Spleen (tissue), 11 donors: ENCODE data around the gene TENM3. TPM values are rescaled to one million over a fixed set of nuclear protein-coding genes. Genes with fewer than 3 reads are reported as not detected.

Experiments
- DNase-seq: peaks from one replicate; pipeline ENCODE4 v3.0.0-alpha.2; 2020
- H3K27ac ChIP-seq, 8 donors: fragments of 200-600 bp; sonication (generic) in 7 of 8; 1 replicate in 4 of 8; 2 replicates in 4 of 8; pipeline versions ENCODE4 v1.5.0 to v1.8.0; 2016 to 2021; ENCODE audit warnings: inconsistent platforms in 4 of 8, mild to moderate bottlenecking in 4 of 8, moderate library complexity in 1 of 8
- H3K27me3 ChIP-seq, 7 donors: fragments of 200-600 bp; sonication (generic) in 6 of 7; replicated peaks in 1 of 7; 1 replicate in 4 of 7; 2 replicates in 3 of 7; pipeline versions ENCODE4 v1.5.0 to v1.8.0; 2016 to 2021; ENCODE audit warnings: inconsistent platforms in 3 of 7, mild to moderate bottlenecking in 1 of 7
- H3K36me3 ChIP-seq, 6 donors: fragments of 200-600 bp; sonication (generic) in 5 of 6; 1 replicate in 4 of 6; 2 replicates in 2 of 6; pipeline versions ENCODE4 v1.5.0 to v1.8.0; 2016 to 2021; ENCODE audit warnings: inconsistent platforms in 2 of 6
- H3K4me1 ChIP-seq, 6 donors: fragments of 200-600 bp; sonication (generic) in 5 of 6; 1 replicate in 3 of 6; 2 replicates in 3 of 6; pipeline versions ENCODE4 v1.5.0 to v1.8.0; 2016 to 2021; ENCODE audit warnings: inconsistent platforms in 3 of 6
- H3K4me3 ChIP-seq, 8 donors: fragments of 200-600 bp; sonication (generic) in 7 of 8; 1 replicate in 4 of 8; 2 replicates in 4 of 8; pipeline versions ENCODE4 v1.5.0 to v1.8.0; 2016 to 2021; ENCODE audit warnings: inconsistent platforms in 4 of 8, mild to moderate bottlenecking in 4 of 8, moderate library complexity in 2 of 8
- H3K9me3 ChIP-seq, 8 donors: fragments of 200-600 bp; sonication (generic) in 7 of 8; 1 replicate in 4 of 8; 2 replicates in 4 of 8; pipeline versions ENCODE4 v1.5.0 to v1.8.0; 2016 to 2021; ENCODE audit warnings: inconsistent platforms in 4 of 8
- CTCF ChIP-seq, 11 experiments: fragments of 200-600 bp in 7 of 11; fragments of 450-650 bp in 4 of 11; sonication (generic) in 4 of 11; IDR thresholded peaks in 8 of 11; conservative IDR thresholded peaks in 3 of 11; 1 replicate in 7 of 11; 2 replicates in 4 of 11; pipeline versions ENCODE4 v1.4.0 to v1.8.0; 2016 to 2021; ENCODE audit warnings: antibody characterized with exemption in 11 of 11, inconsistent platforms in 4 of 11, mild to moderate bottlenecking in 1 of 11
- POLR2A ChIP-seq, 3 donors: fragments of 450-650 bp; IDR thresholded peaks; one replicate each; pipeline ENCODE4 v1.5.1; 2017; ENCODE audit warnings: antibody characterized with exemption in 3 of 3, mild to moderate bottlenecking in 1 of 3
- POLR2AphosphoS5 ChIP-seq, 3 donors: sonication (generic); formaldehyde crosslinking; IDR thresholded peaks; one replicate each; pipeline ENCODE4 v1.5.1; 2017; ENCODE audit warnings: antibody characterized with exemption in 3 of 3
- WGBS, 5 donors: extraction: QIAGEN DNeasy Blood & Tissue Kit in 3 of 5; methylation state at CpG; one replicate each; pipeline versions ENCODE4 v1.1.5 to v1.1.7; 2013 to 2018; 5-methylcytosine and 5-hydroxymethylcytosine counted together
- intact Hi-C: fragments of 100-400 bp; cut with DNase I; formaldehyde crosslinking; loops from one replicate; pipeline ENCODE4 v1.15.0; 2023; ENCODE audit warnings: low total_unique reads
- polyA plus RNA-seq, 3 donors: library from polyadenylated mRNA; stranded (reverse); fragments of 200-250 nt; gene quantifications; one replicate each; pipeline ENCODE4 v1.2.1, GENCODE V29; 2013
- total RNA-seq, 7 donors: library from RNA; depleted of rRNA in 3 of 7; stranded (reverse); fragments of >200 nt in 3 of 7; fragmentation: NEBNext Ultra II Directional in 4 of 7; extraction: Animal tissue kit (Norgen Biotek cat#: 25700) in 4 of 7; gene quantifications; one replicate each; pipeline versions ENCODE4 v1.1.0 to v1.2.1, GENCODE V29; 2016 to 2021
- donor health status: healthy with polysubstance abuse.
- donor health status: DM: no; HTN: no; CAD: no; lungs with moderate emphysema.
- donor health status: DM: no; HTN: no; CAD: no.
- donor health status: Bipolar disorder and iron deficiency.
- donor health status: healthy.
- donor health status: DM: no; HTN: no; CAD: no.
- donor health status: DM: yes; HTN: yes; CAD: no.

TENM3 gene
- total and polyA plus RNA-seq, 10 donors = 0.37 to 45.6 (median 17.7) TPM

- WGBS, 5 donors = 83 to 88% (median 88%) methylated on average over 26 of the region's 26 CpGs
- intact Hi-C loops = no loop called here
- no peak for DNase-seq
- Histone ChIP-seq H3K9me3 (peaks cover 0 to 3% (median 0%) of the 10 kb centered on the region in 8 donors), H3K4me1 (no peaks in the 10 kb centered on the region), H3K4me3 (no peak overlapping the region), H3K27me3 (peaks cover 0 to 56% (median 0%) of the 10 kb centered on the region in 7 donors), H3K36me3 (no peaks in the 10 kb centered on the region), H3K27ac (no peak overlapping the region)
- TF ChIP-seq POLR2AphosphoS5 (IDR thresholded peaks at IDR 0.05) = no peak
- no peak for TF ChIP-seq POLR2A (IDR thresholded peaks at IDR 0.05)
- no peak for TF ChIP-seq CTCF (IDR thresholded peaks at IDR 0.05 in 8 of 11, conservative IDR thresholded peaks at IDR 0.05 in 3 of 11)
Observed at GRCh38 chr4:182835006-182835740, 592.0 kb downstream of the TENM3 start.

GRCh38 chr4:182837831-182838230 is 594.6 kb downstream of the TENM3 start:
- no peak for DNase-seq
- no peaks in the 10 kb centered on the region for H3K4me1 ChIP-seq
- no peaks in the 10 kb centered on the region for H3K36me3 ChIP-seq
- 76 to 97% (median 84%) methylated on average over 12 of the region's 12 CpGs for WGBS, 5 donors
- TF ChIP-seq POLR2A (IDR thresholded peaks at IDR 0.05) = no peak
- TF ChIP-seq POLR2AphosphoS5 (IDR thresholded peaks at IDR 0.05) = no peak
- TF ChIP-seq CTCF (IDR thresholded peaks at IDR 0.05 in 8 of 11, conservative IDR thresholded peaks at IDR 0.05 in 3 of 11) = no peak
- intact Hi-C loops = no loop called here
- no peaks in the 10 kb centered on the region for H3K9me3 ChIP-seq
- no peak overlapping the region for H3K27ac ChIP-seq
- H3K27me3 ChIP-seq = peaks cover 0 to 58% (median 0%) of the 10 kb centered on the region in 7 donors
- H3K4me3 ChIP-seq = no peak overlapping the region

GRCh38 chr4:182838535-182838934 is 595.3 kb downstream of the TENM3 start:
- peaks cover 0 to 62% (median 0%) of the 10 kb centered on the region in 7 donors for H3K27me3 ChIP-seq
- no peak overlapping the region for H3K27ac ChIP-seq
- no peaks in the 10 kb centered on the region for H3K9me3 ChIP-seq
- TF ChIP-seq POLR2AphosphoS5 (IDR thresholded peaks at IDR 0.05) (no peak), POLR2A (IDR thresholded peaks at IDR 0.05) (no peak), CTCF (IDR thresholded peaks at IDR 0.05 in 8 of 11, conservative IDR thresholded peaks at IDR 0.05 in 3 of 11) (no peak)
- no peaks in the 10 kb centered on the region for H3K4me1 ChIP-seq
- intact Hi-C loops = no loop called here
- 82 to 92% (median 86%) methylated on average over 10 of the region's 10 CpGs for WGBS, 5 donors
- no peak for DNase-seq
- no peaks in the 10 kb centered on the region for H3K36me3 ChIP-seq
- H3K4me3 ChIP-seq = no peak overlapping the region

- no peak for DNase-seq
- intact Hi-C loops = no loop called here
- WGBS, 5 donors = 91 to 92% (median 92%) methylated on average over 5 to 9 of the region's 9 CpGs
- Histone ChIP-seq H3K27me3 (peaks cover 0 to 69% (median 0%) of the 10 kb centered on the region in 7 donors), H3K36me3 (no peaks in the 10 kb centered on the region), H3K27ac (no peak overlapping the region), H3K4me3 (no peak overlapping the region), H3K4me1 (no peaks in the 10 kb centered on the region), H3K9me3 (no peaks in the 10 kb centered on the region)
- TF ChIP-seq POLR2A (IDR thresholded peaks at IDR 0.05) (no peak), CTCF (IDR thresholded peaks at IDR 0.05 in 8 of 11, conservative IDR thresholded peaks at IDR 0.05 in 3 of 11) (no peak), POLR2AphosphoS5 (IDR thresholded peaks at IDR 0.05) (no peak)
Observed at GRCh38 chr4:182839256-182839655, 596.1 kb downstream of the TENM3 start.
